Uterus (tissue), 4 donors: ENCODE measurements around the gene IRS2. TPM values are rescaled to one million over a fixed set of nuclear protein-coding genes. Genes with fewer than 3 reads are reported as not detected.
"Not testable (repeated sequence)": the region's sequence is repeated elsewhere in the genome, so short reads cannot be mapped to it uniquely, and the experiment has no call there.

Experiments
- DNase-seq, 2 donors: peaks; one replicate each; pipeline ENCODE4 v3.0.0-alpha.2; 2019 to 2020
- H3K27ac ChIP-seq, 2 donors: fragments of 200-600 bp; sonication (generic); 1 replicate in 1 of 2; 2 replicates in 1 of 2; pipeline ENCODE4 v1.5.1; 2016 to 2018
- H3K27me3 ChIP-seq, 2 donors: fragments of 200-600 bp; sonication (generic); one replicate each; pipeline ENCODE4 v1.5.1; 2018 to 2019; ENCODE audit warnings: control low read depth in 1 of 2
- H3K36me3 ChIP-seq, 2 donors: fragments of 200-600 bp; sonication (generic); one replicate each; pipeline ENCODE4 v1.5.1; 2019; ENCODE audit warnings: control low read depth in 1 of 2
- H3K4me1 ChIP-seq, 2 donors: fragments of 200-600 bp; sonication (generic); one replicate each; pipeline ENCODE4 v1.5.1; 2018 to 2019; ENCODE audit warnings: control low read depth in 1 of 2
- H3K4me3 ChIP-seq, 2 donors: fragments of 200-600 bp; sonication (generic); 1 replicate in 1 of 2; 2 replicates in 1 of 2; pipeline ENCODE4 v1.5.1; 2018 to 2019; ENCODE audit warnings: mild to moderate bottlenecking in 1 of 2
- H3K9me3 ChIP-seq, 2 donors: fragments of 200-600 bp; sonication (generic); one replicate each; pipeline ENCODE4 v1.5.1; 2019; ENCODE audit warnings: control low read depth in 1 of 2
- POLR2A ChIP-seq, 2 donors: fragments of 450-650 bp; IDR thresholded peaks; one replicate each; pipeline ENCODE4 v1.6.1; 2016; ENCODE audit warnings: antibody characterized with exemption in 2 of 2, mild to moderate bottlenecking in 1 of 2, moderate library complexity in 1 of 2
- intact Hi-C: fragments of 100-400 bp; cut with DNase I; formaldehyde crosslinking; loops from one replicate; pipeline ENCODE4 v1.15.1; 2023; ENCODE audit warnings: low total_unique reads
- total RNA-seq, 4 donors: library from RNA; depleted of rRNA in 3 of 4; stranded (reverse); fragments of >200 nt in 3 of 4; gene quantifications; one replicate each; pipeline versions ENCODE4 v1.1.0 to v1.2.4, GENCODE V29; 2014 to 2023
- TF ChIP-seq, protein P1 (sequence below), 4 experiments: fragments of 200-600 bp in 2 of 4; fragments of 450-650 bp in 2 of 4; sonication (generic) in 2 of 4; IDR thresholded peaks; one replicate each; pipeline ENCODE4 v1.5.1; 2016 to 2019; ENCODE audit warnings: antibody characterized with exemption in 4 of 4, mild to moderate bottlenecking in 2 of 4, moderate library complexity in 1 of 4
- donor health status: DM: yes; HTN: yes; CAD: no.

IRS2 gene
- total RNA-seq, 4 donors from 2014 or later: 6.5 to 20.3 (median 11.7) TPM

GRCh38 chr13:109737046-109737573, 49.3 kb downstream of the IRS2 start:
- Histone ChIP-seq H3K36me3 (no peaks in the 10 kb centered on the region), H3K27ac (no peak overlapping the region), H3K9me3 (no peaks in the 10 kb centered on the region), H3K27me3 (no peaks in the 10 kb centered on the region), H3K4me1 (no peaks in the 10 kb centered on the region), H3K4me3 (no peak overlapping the region)
- intact Hi-C loops: no loop called here
- TF ChIP-seq POLR2A (IDR thresholded peaks at IDR 0.05): no peak
- TF ChIP-seq, protein P1, sequence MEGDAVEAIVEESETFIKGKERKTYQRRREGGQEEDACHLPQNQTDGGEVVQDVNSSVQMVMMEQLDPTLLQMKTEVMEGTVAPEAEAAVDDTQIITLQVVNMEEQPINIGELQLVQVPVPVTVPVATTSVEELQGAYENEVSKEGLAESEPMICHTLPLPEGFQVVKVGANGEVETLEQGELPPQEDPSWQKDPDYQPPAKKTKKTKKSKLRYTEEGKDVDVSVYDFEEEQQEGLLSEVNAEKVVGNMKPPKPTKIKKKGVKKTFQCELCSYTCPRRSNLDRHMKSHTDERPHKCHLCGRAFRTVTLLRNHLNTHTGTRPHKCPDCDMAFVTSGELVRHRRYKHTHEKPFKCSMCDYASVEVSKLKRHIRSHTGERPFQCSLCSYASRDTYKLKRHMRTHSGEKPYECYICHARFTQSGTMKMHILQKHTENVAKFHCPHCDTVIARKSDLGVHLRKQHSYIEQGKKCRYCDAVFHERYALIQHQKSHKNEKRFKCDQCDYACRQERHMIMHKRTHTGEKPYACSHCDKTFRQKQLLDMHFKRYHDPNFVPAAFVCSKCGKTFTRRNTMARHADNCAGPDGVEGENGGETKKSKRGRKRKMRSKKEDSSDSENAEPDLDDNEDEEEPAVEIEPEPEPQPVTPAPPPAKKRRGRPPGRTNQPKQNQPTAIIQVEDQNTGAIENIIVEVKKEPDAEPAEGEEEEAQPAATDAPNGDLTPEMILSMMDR (IDR thresholded peaks at IDR 0.05): no peak
- DNase-seq: no peak

DNA sequence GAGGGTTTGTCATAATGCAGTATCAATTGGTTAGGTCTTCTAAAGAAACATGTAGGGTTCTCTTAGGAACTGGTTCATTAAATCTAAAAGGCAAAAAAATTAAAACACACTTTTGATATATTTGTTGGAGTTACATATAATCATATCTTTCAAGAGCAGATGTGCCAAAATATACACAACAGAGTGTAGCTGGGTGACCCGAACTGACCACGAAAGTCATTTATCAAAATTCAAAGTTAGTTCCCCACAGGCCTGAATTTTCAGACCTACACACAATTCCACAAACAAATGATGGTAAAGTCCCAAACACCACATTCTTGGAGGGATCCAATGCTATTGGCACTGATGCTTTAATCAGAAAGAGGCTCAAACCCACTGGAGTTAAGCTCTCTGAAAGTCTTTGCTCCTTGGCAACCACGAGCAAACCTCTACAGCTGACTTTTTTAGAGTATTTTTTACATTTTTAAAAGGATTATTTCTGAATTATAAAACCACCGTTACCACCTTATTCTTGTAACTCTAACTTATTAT, 50.9 kb downstream of the IRS2 start:
- no peak for DNase-seq
- Histone ChIP-seq H3K9me3 (no peaks in the 10 kb centered on the region), H3K4me1 (no peaks in the 10 kb centered on the region), H3K27me3 (no peaks in the 10 kb centered on the region), H3K27ac (no peak overlapping the region), H3K4me3 (no peak overlapping the region), H3K36me3 (no peaks in the 10 kb centered on the region)
- no peak for TF ChIP-seq POLR2A (IDR thresholded peaks at IDR 0.05)
- TF ChIP-seq, protein P1 (IDR thresholded peaks at IDR 0.05): no peak
- intact Hi-C loops: no loop called here

GRCh38 chr13:109734002-109734785, 52.2 kb downstream of the IRS2 start:
- Histone ChIP-seq H3K27ac (no peak overlapping the region), H3K27me3 (no peaks in the 10 kb centered on the region), H3K4me3 (no peak overlapping the region), H3K9me3 (no peaks in the 10 kb centered on the region), H3K4me1 (no peaks in the 10 kb centered on the region), H3K36me3 (no peaks in the 10 kb centered on the region)
- TF ChIP-seq, protein P1 (IDR thresholded peaks at IDR 0.05): no peak
- no peak for TF ChIP-seq POLR2A (IDR thresholded peaks at IDR 0.05)
- no peak for DNase-seq
- intact Hi-C loops: no loop called here

DNA sequence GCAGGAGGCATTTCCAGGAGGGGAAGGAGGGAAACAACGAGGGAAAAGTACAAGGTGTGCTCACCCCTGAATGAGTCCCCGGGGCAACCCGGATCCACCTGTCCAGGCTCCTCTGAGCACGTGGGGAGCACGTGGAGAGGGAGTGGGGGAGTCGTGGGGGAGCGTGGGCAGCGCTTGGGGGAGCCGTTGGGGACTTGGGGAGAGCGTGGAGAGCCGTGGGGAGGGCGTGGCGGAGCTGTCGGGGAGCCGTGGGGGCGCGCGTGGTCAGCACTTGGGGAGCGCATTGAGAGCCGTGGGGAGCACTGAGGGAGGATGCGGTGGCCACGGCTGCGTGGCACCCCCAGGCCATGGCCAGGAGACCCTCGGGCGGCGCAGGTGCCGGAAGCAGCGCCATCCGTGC, 52.8 kb downstream of the IRS2 start:
- no peaks in the 10 kb centered on the region for H3K27me3 ChIP-seq
- no peak overlapping the region for H3K27ac ChIP-seq
- intact Hi-C loops: no loop called here
- DNase-seq: no peak
- no peak overlapping the region for H3K4me3 ChIP-seq
- no peak for TF ChIP-seq POLR2A (IDR thresholded peaks at IDR 0.05)
- TF ChIP-seq, protein P1 (IDR thresholded peaks at IDR 0.05): no peak
- H3K4me1 ChIP-seq: no peaks in the 10 kb centered on the region
- no peaks in the 10 kb centered on the region for H3K9me3 ChIP-seq
- H3K36me3 ChIP-seq: no peaks in the 10 kb centered on the region

DNA sequence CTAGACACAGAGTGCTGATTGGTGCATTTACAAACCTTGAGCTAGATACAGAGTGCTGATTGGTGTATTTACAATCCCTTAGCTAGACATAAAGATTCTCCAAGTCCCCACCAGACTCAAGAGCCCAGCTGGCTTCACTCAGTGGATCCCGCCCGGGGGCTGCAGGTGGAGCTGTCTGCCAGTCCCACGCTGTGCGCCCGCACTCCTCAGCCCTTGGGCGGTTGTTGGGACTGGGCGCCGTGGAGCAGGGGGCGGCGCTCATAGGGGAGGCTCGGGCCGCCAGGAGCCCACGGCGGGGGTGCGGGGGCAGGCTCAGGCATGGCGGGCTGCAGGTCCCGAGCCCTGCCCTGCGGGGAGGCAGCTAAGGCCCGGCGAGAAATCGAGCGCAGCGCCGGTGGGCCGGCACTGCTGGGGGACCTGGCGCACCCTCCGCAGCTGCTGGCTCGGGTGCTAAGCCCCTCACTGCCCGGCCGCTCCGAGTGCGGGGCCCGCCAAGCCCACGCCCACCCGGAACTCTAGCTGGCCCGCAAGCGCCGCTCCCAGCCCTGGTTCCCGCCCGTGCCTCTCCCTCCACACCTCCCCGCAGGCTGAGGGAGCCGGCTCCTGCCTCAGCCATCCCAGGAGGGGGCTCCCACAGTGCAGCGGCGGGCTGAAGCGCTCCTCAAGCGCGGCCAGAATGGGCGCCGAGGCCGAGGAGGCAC, 53.8 kb downstream of the IRS2 start:
- H3K36me3 ChIP-seq, H3K9me3 ChIP-seq, H3K4me3 ChIP-seq, H3K4me1 ChIP-seq, H3K27me3 ChIP-seq, intact Hi-C loops, H3K27ac ChIP-seq, DNase-seq: not testable (repeated sequence)
